KMS-11 (cell line): ENCODE results near the gene SPDYA.

Source experiments
- H2AFZ ChIP-seq: fragments of 200-600 bp; sonication (generic); 2 replicates; pipeline ENCODE4 v1.6.1; 2016; ENCODE audit warnings: antibody characterized with exemption, mixed run types, low read depth
- H3K27ac ChIP-seq: fragments of 200-600 bp; sonication (generic); 2 replicates; pipeline ENCODE4 v1.6.1; 2016; ENCODE audit warnings: mild to moderate bottlenecking, mixed run types
- H3K27me3 ChIP-seq: fragments of 200-600 bp; sonication (generic); 2 replicates; pipeline ENCODE4 v1.6.1; 2017; ENCODE audit warnings: mild to moderate bottlenecking, low read depth, mixed run types, moderate library complexity; ENCODE audit not compliant: insufficient read depth
- H3K36me3 ChIP-seq: fragments of 200-600 bp; sonication (generic); 2 replicates; pipeline ENCODE4 v1.6.1; 2017; ENCODE audit warnings: mild to moderate bottlenecking, mixed run types; ENCODE audit not compliant: insufficient read depth
- H3K4me1 ChIP-seq: fragments of 200-600 bp; sonication (generic); 2 replicates; pipeline ENCODE4 v1.6.1; 2016; ENCODE audit warnings: mild to moderate bottlenecking, low read depth, mixed run types; ENCODE audit not compliant: poor library complexity, severe bottlenecking
- H3K4me2 ChIP-seq: fragments of 200-600 bp; sonication (generic); 2 replicates; pipeline ENCODE4 v1.7.0; 2016; ENCODE audit warnings: mild to moderate bottlenecking, mixed run types
- H3K4me3 ChIP-seq: fragments of 200-600 bp; sonication (generic); IDR thresholded peaks from 2 replicates; pipeline ENCODE4 v1.6.1; 2017; ENCODE audit warnings: low read depth, low read length, mixed read lengths; ENCODE audit not compliant: insufficient read depth
- H3K79me2 ChIP-seq: fragments of 200-600 bp; sonication (generic); 2 replicates; pipeline ENCODE4 v1.6.1; 2016; ENCODE audit warnings: low read depth, mixed run types; ENCODE audit not compliant: insufficient read depth
- H3K9ac ChIP-seq: fragments of 200-600 bp; sonication (generic); 2 replicates; pipeline ENCODE4 v1.6.1; 2016; ENCODE audit warnings: mild to moderate bottlenecking, mixed run types
- H4K20me1 ChIP-seq: fragments of 200-600 bp; sonication (generic); 2 replicates; pipeline ENCODE4 v1.6.1; 2016; ENCODE audit warnings: mild to moderate bottlenecking, mixed run types; ENCODE audit not compliant: insufficient read depth
- CTCF ChIP-seq: fragments of 200-600 bp; sonication (generic); conservative IDR thresholded peaks from 2 replicates; pipeline ENCODE4 v1.6.1; 2017; ENCODE audit warnings: low read depth, mild to moderate bottlenecking, antibody characterized with exemption, low read length, moderate library complexity, mixed read lengths

SPDYA gene

GRCh38 chr2:28824207-28824606 lies 13.6 kb downstream of the SPDYA start:
- no peak for TF ChIP-seq CTCF
- H3K9ac ChIP-seq: no peak overlapping the region

GRCh38 chr2:28824870-28825269 lies 14.2 kb downstream of the SPDYA start:
- no peaks in the 10 kb centered on the region for H3K36me3 ChIP-seq
- H3K9ac ChIP-seq: no peak overlapping the region
- H3K4me3 ChIP-seq: no peak overlapping the region
- H3K27me3 ChIP-seq: no peaks in the 10 kb centered on the region
- no peaks in the 10 kb centered on the region for H3K79me2 ChIP-seq
- no peaks in the 10 kb centered on the region for H3K4me1 ChIP-seq
- no peak overlapping the region for H3K4me2 ChIP-seq
- TF ChIP-seq CTCF: no peak
- H2AFZ ChIP-seq: no peak overlapping the region
- H4K20me1 ChIP-seq: no peaks in the 10 kb centered on the region; the same call in 1 of the 2 replicates
- no peak overlapping the region for H3K27ac ChIP-seq

More at GRCh38 chr2:28824207-28824606, 13.6 kb downstream of the SPDYA start:
- H3K4me1 ChIP-seq: no peaks in the 10 kb centered on the region
- no peaks in the 10 kb centered on the region; the same call in 1 of the 2 replicates for H4K20me1 ChIP-seq
- no peak overlapping the region for H3K27ac ChIP-seq
- no peaks in the 10 kb centered on the region for H3K27me3 ChIP-seq
- no peak overlapping the region for H3K4me3 ChIP-seq
- no peaks in the 10 kb centered on the region for H3K36me3 ChIP-seq
- no peak overlapping the region for H3K4me2 ChIP-seq
- H2AFZ ChIP-seq: no peak overlapping the region
- no peaks in the 10 kb centered on the region for H3K79me2 ChIP-seq

- H3K36me3 ChIP-seq: no peaks in the 10 kb centered on the region
- H3K9ac ChIP-seq: no peak overlapping the region
Measured at GRCh38 chr2:28828382-28828781, 17.7 kb downstream of the SPDYA start.

GRCh38 chr2:28833740-28834470 lies 23.3 kb downstream of the SPDYA start:
- no peak for TF ChIP-seq CTCF

More at GRCh38 chr2:28828382-28828781, 17.7 kb downstream of the SPDYA start:
- Histone ChIP-seq H3K27ac (no peak overlapping the region), H3K79me2 (no peaks in the 10 kb centered on the region), H2AFZ (no peak overlapping the region), H4K20me1 (no peaks in the 10 kb centered on the region), H3K4me3 (no peak overlapping the region), H3K27me3 (no peaks in the 10 kb centered on the region), H3K4me1 (no peaks in the 10 kb centered on the region), H3K4me2 (no peak overlapping the region)
- no peak for TF ChIP-seq CTCF

More at GRCh38 chr2:28833740-28834470, 23.3 kb downstream of the SPDYA start:
- H3K4me1 ChIP-seq: no peaks in the 10 kb centered on the region
- H3K9ac ChIP-seq: no peak overlapping the region
- H4K20me1 ChIP-seq: no peaks in the 10 kb centered on the region
- no peak overlapping the region for H2AFZ ChIP-seq
- H3K27ac ChIP-seq: no peak overlapping the region
- no peaks in the 10 kb centered on the region for H3K36me3 ChIP-seq
- no peaks in the 10 kb centered on the region for H3K27me3 ChIP-seq
- H3K4me2 ChIP-seq: no peak overlapping the region
- H3K4me3 ChIP-seq: no peak overlapping the region
- H3K79me2 ChIP-seq: no peaks in the 10 kb centered on the region
